GM10847 (cell line): ENCODE data around the gene SSTR1.

Experiments
- POLR2A ChIP-seq: IDR thresholded peaks from 2 replicates; pipeline ENCODE4 v1.6.1; 2011; ENCODE audit not compliant: insufficient read length; ENCODE audit errors: extremely low read depth

Gene SSTR1

GRCh38 chr14:38250331-38250730, 42.6 kb downstream of the SSTR1 start:
- TF ChIP-seq POLR2A, result no peak

DNA sequence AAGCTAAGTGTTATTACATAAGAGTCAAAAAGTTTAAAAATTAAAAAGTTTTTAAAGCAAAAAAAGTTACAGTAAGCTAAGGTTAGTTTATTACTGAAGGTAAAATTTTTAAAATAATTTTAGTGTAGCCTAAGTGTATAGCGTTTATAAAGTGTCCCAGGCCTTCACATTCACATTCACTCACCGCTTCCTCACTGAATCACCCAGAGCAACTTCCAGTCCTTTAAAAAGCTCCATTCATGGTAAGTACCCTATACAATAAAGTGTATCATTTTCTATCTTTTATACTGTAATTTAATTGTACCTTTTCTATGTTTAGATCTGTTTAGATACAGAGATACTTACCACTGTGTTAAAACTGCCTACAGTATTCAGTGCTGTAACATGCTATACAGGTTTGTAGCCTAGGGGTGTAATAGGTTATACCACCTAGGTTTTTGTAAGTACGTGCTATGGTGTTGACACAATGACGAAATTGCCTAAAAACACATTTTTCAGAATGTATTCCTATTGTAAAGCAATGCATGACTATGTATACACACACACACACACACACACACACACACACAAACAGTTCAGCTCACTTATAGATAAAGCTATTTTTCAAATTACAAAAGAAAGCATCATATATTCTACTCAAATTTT, 44.5 kb downstream of the SSTR1 start:
- TF ChIP-seq POLR2A, result no peak

GRCh38 chr14:38253676-38254075, 46.0 kb downstream of the SSTR1 start:
- no peak for TF ChIP-seq POLR2A

DNA sequence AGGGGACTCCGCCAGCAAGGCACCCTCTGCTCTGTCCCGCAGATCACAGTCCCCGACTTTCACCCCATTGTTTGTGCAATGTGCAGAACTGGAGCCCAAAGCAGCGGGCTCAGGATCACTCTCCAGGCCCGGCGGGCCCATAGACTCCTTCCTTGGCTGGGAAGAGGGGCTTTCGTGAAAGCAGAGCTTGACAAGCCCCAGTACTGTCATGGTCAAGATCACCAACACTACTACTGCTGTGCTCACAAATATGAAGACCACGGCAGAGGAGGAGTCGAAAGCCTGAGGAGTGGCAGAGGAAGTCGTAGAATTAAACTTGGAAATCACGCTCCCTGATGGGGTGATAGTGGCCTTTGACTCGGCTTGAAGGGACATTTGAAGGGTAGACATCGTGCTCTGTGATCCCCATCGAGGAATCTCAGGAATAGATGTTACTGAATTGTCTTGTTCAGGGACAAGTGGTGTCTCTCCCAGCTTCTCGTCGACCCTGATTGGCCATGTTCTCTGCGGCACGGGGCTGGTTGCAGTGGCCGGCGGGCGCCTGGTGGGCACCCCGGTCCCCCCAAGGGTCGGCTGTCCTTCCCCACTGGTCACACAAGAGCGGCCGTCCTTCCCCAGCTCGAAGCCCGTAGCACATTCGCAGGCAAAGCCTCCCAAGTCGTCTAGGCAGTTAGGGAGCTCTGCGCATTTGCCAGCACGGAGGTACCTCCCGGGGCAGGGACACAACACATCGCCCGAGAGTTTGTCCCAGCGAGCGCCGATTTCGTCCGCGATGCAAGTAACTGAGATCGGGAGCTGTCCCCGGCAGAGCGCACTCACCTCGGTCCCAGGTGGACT, 47.1 kb downstream of the SSTR1 start:
- no peak for TF ChIP-seq POLR2A

GRCh38 chr14:38255408-38255672, 47.6 kb downstream of the SSTR1 start:
- TF ChIP-seq POLR2A, result no peak

DNA sequence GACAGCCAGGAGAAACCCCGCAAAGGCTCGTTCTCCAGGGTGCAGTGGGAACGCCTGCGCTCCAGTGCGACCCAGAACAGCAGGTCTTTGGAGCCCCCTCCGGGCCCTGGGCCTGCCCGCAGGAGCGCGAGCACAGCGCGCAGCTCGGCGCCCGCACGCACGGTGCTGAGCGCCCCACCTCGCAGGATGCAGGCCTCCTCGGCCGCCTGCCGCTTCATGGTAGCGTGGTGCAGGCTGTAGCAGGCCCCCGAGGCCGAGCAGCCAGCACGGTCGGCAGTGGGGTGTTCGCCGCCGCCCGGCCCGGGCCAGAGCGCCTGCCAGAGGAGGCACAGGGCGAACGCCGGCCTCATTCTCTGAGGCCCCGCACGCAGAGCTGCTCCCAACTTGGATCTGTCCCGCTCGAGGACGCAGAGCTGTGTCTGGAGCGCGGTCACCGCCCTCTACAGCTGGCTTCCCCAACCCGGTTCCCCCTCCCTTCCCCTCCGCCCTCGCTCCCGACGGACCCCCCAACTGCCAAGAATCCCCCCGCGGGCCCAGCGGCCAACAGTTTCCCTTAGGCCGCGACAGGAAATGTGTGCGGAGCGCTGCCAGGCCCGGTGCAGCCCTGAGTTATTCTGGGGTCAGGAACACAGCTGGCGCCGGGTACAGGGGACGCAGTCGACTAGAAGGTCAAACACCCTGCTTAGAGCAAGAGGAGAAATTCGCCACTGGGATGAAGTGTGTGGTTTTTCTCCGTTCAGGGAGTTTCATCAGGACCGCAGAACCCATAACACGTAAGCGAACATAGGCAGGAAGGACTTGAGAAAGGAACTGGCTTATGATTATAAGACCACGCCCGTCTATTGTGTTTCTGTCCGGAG, 48.2 kb downstream of the SSTR1 start, which contains the start of gene CLEC14A:
Gene CLEC14A (minus strand): TSS at position 421 of the 860 bp plus-strand sequence. CDS start 71 bp downstream, at position 350.
- TF ChIP-seq POLR2A, result no peak

- TF ChIP-seq POLR2A, result no peak
Measured at GRCh38 chr14:38256533-38256840, 48.8 kb downstream of the SSTR1 start.

DNA sequence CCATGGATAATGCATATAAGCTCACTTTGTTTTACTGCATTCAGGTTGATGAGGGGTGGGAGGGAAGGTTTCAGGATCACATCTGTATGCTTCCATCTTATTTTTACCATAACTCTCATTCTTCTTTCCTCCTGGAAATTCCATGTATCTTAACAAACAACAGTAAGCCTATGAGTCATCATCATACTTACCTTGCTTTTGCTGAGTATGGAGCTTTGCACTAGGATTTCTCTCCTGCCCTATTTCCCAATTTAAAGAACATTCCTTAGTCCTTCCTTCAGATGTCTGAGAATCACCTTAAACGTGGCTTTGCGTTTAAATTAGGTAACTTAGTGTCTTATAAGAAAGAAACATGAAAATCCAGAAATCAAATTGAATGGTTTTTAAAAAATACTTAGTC, 49.8 kb downstream of the SSTR1 start:
- TF ChIP-seq POLR2A, result no peak

- TF ChIP-seq POLR2A, result no peak
Measured at GRCh38 chr14:38261620-38262019, 53.9 kb downstream of the SSTR1 start.
